NCI-H2227 treated with DMSO at 0.1 percent for 48 hours (cell line): ENCODE results near the gene RPS6KA1.
"Not testable (repeated sequence)": the region's sequence is repeated elsewhere in the genome, so short reads cannot be mapped to it uniquely, and the experiment has no call there.

ENCODE experiments used
- DNase-seq: peaks from one replicate; lab custom pipeline; 2025; lab: John Stamatoyannopoulos, UW

RPS6KA1 gene

DNA sequence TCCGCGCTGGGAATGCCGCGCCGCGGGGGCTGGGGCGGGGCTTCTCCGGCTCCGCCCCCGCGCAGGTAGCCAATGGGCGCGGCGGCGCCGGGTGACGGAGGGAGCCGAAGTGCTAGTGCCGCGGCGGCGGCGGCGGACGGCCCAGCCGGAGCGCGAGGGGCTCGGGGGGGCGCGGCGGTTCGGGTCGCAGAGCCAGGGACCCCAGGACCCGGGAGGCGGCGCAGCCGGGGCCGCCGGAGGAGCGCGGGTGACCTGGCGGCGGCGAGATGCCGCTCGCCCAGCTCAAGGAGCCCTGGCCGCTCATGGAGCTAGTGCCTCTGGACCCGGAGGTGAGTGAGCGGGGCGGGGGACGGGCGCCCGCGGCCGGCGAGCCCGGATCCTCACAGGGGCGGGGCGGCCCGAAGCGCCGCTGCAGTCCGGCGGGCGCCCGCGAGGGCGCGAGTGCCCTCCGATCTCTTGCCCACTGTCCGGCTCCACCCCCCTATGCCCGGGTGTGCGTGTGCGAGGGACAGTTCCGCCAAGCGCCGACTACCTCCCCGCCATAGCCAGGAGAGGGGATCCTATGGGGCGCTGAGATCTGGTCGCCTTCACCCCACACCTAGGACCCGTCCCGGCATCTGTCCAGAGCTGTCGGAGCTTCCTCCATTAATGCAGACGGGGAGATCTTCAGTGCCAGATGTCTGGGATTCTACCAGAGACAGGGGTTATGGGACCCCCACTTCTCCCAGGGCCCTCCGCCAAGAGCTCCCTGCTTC, at the start of gene RPS6KA1:
RPS6KA1 (plus strand) TSS at position 107 of the 755 bp plus-strand sequence; CDS start at position 267, 160 bp downstream.
- DNase-seq: peak; percentile 82

DNA sequence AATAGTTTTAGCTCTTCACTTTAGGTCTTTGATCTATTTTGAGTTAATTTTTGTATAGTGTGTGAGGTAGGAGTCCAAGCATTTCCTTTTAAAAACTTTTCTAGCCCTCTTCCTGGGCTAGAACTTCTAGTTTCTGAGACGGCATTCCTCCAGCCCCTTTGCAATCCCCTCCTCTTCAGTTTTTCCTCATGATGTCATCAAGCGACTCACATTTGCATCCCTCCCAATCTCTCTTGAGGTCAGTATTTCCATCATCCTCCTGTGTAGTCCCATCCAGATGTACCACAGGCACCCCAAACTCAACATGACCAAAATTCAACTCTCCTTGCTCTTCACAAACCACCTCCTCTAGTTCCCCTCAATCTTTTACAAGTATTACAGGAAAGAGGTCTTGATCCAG, 46.6 kb upstream of the RPS6KA1 start:
- DNase-seq: no peak

DNA sequence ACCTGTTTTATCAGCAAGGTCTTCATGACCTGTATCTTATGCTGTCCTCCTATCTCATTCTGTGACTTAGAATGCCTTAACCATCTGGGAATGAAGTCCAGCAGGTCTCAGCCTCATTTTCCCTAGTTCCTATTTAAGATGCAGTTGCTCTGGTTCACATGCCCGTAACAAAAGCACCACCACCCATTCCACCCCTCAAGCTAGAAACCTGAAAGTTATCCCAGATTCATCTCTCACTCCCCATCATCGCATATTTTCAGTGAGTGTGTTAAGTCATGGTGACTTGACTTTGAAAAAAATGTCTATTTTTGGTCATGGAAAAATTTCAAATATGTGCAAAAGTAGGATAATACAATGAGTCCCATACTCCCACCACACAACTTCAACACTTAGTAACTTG, 45.6 kb upstream of the RPS6KA1 start:
- no peak for DNase-seq

DNA sequence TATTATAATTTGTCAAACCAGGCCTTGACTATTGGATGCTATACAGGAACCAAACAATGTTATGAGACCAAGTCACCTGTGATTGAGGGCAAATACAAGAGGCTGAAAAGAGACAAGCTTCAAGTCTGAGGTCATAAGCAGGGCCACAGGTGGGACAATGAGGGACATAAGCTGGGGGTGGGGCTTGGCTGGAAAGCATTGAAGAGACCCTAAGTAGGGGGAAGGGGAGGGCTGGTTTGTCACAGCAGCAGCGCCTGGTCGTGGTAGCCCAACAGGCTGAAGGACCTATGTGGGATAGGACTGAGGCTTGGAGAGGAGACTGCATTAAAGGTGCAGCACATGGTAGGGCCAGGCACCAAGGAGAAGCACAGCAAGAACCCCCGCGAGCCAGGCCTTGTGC, 39.4 kb upstream of the RPS6KA1 start:
- no peak for DNase-seq

DNA sequence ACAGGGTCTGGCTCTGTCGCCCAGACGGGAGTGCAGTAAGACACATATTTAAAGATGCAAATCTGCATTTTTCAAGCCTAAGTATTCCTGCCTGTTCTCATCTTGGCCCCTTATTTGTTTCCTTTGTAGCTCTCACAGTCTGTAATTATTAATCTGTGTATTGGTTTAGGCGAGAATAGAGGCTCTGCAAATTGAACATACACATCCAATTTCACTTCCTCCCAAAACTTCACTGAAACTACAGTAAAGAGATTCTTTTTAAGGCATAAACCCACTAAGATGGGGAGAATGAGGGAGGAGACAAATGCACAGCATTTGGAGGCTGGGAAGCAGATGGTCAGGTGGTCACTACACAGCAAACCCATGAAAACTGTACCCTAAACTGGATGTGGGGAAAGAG, 36.3 kb upstream of the RPS6KA1 start:
- no peak for DNase-seq

DNA sequence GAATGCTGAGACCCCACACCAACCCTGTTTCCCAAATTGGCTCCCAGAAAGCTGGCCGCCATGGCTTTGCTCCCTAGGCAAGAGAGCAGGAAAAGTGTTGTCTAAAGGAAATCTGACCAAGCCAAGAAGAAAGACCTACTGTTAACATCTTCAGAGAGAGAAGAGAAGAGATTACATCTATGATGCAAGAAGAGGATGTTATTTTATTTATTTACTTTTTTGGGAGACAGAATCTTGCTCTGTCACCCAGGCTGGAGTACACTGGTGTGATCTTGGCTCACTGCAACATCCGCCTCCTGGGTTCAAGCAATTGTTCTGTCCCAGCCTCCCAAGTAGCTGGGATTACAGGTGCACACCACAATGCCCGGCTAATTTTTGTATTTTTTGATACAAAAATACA, 35.6 kb upstream of the RPS6KA1 start:
- no peak for DNase-seq

DNA sequence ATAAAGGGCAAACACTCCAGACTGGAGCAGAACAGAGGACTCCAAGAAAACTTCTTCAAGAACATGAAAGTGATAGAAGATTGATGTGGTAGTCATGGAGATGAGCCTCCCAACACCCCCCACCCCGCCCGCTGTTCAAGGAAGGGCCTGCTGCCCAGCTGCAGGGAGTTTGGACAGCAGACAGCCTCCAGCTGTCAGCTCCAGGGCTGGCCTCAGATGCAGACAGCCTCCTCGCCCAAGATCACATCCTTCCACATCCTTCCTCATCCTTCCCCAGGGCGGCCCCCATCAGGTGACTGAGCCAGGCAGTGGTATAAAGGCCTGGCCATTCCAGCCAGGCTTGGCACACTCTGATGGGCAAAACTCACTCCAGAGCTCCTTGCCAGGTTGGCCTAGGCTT, 32.7 kb upstream of the RPS6KA1 start:
- DNase-seq: no peak

DNA sequence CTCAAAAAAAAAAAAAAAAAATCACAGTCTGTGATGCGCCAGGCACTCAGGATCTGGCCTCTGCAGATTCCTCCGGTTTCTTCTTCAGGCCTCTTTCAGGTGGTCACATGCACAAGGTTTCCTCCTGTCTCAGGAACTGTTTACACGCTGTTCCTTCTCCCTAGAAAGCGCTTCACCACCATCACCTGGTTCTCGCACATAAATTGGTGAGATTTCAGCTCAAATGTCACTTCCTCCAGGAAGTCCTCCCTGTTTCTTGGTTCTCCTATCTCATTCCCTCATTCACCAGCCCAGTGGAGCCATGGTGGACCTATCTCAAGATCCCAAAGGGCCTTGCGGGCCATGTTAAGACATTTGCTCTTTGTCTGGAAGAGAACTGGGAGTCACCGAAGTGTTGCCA, 30.7 kb upstream of the RPS6KA1 start:
- DNase-seq: no peak

DNA sequence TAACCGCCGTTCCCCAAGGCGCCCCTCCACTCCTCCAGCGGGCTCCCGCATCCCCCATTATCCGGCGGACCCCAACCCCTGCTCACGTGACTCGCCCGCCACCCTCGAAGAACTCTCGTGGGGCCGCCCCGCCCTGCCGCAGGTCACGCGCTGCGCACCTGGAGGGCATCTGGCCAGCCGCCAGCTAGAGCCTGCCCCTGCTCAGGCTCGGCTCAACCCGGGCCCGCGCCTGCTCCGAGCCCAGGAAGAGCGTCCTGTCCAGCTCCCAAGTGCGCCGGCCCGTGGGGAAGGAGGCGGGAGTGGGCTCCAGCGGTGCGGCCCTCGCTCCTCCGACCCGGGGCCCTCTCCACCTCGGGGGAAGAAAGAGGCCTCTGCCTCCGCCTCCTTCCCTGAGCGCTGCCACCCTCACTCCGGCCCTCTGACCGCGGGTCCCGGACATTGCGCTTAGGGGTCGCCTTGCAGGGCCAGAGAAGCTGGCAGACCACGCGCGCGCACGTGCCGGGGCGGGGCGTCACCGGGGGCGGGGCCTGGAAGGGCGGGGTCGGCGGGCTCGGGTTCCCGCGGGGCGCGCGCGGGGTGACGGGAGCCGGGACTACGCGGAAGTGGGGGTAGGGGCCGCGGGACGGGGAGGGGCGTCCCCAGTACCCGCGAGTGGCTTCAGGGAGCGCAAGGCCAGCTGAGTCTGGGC, 28.9 kb upstream of the RPS6KA1 start:
- peak; percentile 74 for DNase-seq

DNA sequence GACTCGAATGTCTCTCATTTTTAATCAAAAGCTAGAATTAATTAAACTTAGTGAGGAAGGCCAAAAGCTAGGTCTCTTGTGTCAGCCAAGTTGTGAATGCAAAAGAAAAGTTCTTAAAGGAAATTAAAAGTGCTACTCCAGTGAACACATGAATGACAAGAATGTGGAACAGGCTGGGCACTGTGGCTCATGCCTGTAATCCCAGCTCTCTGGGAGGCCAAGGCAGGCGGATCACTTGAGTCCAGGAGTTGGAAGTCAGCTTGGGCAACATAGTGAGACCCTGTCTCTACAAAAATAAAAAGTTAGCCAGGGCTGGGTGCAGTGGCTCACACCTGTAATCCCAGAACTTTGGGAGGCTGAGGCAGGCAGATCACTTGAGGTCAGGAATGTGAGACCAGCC, 18.9 kb upstream of the RPS6KA1 start:
- DNase-seq: not testable (repeated sequence)

DNA sequence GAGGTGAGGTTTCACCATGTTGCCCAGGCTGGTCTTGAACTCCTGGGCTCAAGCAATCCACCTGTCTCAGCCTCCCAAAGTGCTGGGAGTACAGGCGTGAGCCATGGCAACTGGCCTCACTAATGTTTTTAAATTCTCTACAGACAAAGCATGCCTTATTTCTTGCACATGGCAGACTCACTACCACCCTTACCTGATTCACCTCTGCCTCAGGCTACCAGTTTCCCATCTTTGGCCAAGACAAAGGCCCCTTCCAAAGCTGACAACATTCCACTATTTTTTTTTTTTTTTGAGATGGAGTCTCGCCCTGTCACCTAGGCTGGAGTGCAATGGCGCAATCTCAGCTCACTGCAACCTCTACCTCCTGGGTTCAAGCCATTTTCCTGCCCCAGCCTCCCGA, 13.7 kb upstream of the RPS6KA1 start:
- not testable (repeated sequence) for DNase-seq

DNA sequence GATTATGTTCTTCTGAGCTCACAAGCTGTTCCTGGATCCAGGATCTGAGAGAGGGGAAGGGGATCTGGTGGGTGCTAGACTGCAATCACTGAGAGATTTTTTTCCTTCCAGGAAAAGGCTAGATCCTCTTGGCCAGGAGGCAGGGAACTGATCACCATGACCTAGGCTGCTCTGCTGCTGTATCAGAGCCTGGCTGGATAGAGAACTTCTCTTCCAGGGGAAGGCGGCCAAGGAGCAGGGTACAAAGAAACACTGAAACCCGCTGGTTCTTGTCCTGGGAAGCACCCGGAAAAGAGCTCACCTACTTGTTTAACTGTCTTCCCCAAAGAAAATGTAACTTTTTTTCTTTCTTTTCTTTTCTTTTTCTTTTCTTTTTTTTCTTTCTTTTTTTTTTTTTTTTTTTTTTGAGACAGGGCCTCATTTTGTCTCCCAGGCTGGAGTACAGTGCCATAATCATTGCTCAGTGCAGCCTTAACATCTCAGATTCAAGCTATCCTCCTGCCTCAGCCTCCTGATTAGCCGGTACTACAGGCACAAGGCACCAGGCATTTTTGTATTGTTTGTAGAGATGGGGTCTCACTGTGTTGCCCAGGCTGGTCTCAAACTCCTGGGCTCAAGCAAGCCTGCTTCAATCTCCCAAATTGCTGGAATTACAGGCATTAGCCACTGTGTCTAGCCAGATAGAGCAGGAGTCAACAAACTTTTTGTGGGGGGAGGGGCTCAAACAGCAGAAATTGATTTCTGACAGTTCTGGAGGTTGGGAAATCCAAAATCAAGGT, 12.4 kb upstream of the RPS6KA1 start:
- DNase-seq: no peak

DNA sequence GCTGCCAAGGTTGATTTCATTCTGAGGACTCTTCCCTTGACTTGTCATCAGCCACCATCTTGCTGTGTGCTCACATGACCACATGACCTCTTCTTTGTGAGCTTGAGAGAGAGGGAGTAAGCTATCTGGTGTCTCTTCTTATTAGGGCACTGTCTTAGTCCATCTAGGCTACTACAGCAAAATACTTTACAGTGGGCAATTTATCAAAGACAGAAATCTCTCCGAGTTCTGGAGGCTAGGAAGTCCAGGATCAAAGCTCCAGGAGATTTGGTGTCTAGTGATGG, 11.9 kb upstream of the RPS6KA1 start:
- no peak for DNase-seq

DNA sequence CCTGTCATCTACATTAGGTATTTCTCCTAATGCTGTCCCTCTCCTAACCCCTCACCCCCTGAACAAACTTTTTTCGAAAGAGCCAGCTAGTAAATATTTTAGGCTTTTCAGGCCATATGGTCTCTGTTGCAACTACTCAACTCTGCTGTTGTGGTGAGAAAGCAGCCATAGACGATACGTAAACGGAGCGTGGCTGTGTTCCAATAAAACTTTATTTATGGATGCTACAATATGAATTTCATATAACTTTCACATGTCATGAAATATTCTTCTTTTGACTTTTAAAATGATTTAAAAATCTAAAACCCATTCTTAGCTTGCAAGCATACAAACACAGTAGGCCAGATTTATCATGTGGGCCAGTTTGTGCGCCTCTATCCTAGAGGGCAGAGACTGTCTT, 11.2 kb upstream of the RPS6KA1 start:
- DNase-seq: no peak

DNA sequence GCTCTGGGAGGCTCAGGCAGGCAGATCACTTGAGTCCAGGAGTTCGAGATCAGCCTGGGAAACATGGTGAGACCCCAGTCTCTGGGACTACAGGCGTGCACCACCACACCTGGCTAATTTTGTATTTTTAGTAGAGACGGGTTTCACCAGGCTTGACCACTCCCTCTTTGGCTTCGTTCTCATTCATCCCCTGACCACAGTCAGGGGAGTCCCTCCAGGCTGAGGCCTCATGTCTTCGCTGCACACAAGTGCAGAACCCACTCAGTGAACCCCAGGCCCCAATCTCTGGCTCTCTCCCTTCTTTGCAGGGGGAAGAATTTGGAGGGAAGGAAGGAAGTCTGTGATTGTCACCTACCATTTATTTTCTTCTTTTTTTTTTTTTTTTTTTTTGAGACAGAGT, 9.2 kb upstream of the RPS6KA1 start:
- DNase-seq: no peak

DNA sequence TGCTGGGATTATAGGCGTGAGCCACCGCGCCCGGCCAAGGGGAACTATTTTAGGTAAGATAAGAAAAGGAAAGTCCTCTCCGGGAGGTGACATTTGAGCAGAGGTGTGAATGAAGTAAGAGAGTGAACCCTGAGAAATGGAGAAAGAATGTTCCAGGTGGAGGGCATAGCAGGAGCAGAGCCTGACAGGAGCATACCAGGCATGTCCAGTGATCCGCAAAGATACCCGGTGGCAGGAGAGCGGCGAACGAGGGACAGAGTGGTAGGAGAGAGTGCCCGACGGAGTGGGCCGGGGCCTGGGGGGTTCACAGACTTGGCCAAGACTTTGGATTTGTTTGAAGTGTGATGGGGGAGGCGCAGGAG, 7.9 kb upstream of the RPS6KA1 start:
- no peak for DNase-seq

DNA sequence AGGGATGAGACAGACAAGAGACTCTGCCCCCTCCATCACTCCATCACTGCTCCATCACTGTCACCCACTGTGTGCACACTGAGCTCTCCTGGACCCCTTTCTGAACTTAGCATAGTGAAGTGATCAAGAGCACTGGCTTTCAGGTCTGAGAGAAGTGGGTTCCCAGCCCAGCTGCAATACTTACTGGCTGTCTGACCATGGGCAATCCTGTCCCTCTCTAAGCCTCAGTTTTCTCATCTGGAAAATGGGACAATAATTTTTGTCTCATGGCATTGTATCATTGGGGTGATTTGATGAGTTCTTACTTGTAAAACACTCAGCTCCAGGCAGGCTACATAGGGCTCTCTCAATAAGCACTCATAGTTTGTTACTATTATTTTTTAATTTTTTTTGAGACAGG, 7.5 kb upstream of the RPS6KA1 start:
- no peak for DNase-seq

DNA sequence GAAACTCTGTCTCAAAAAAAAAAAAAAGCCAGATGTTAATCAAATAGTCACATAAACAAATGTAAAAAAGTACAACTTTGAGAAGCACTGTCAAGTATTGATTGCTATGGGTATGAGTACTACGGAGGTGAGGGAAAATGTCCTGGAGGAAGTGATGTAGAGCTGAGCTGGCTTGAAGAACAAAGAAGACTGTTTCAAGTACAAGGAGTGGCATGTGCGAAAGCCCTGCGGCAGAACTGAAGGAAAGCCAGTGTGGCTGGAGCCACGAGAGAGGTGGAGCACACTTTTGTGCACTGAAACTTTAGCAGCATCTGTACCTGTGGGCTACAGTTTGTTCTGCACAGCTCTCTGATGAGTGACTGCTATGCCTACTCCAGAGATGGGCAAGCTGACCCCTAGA, 5.4 kb upstream of the RPS6KA1 start:
- no peak for DNase-seq

DNA sequence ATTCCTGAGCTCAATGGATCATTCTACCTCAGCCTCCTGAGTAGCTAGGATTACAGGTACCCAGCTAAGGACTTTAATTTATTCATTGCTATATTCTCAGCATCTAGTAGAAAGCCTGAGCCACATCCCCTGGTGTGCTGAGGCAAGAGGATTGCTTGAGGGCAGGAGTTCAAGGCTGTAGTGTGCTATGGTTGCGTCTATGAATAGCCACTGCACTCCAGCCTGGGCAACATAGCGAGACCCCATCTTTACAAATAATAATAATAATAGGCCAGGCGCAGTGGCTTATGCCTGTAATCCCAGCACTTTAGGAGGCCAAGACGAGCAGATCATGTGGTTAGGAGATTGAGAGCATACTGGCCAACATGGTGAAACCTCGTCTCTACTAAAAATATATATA, 3.3 kb upstream of the RPS6KA1 start:
- no peak for DNase-seq

DNA sequence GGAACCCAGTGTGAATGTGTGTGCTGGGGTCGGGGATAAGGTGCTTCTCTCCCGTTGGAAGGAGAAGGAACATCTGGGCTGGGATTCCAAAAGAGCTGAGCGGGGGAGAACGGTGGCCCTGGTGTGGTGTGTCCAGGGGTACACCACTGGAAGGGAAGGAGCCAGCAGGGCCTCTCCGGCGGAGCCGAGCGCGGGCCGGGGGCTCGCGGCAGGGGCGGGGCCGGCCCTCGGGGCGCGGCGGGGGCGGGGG, 231 bp upstream of the RPS6KA1 start:
- no peak for DNase-seq

DNA sequence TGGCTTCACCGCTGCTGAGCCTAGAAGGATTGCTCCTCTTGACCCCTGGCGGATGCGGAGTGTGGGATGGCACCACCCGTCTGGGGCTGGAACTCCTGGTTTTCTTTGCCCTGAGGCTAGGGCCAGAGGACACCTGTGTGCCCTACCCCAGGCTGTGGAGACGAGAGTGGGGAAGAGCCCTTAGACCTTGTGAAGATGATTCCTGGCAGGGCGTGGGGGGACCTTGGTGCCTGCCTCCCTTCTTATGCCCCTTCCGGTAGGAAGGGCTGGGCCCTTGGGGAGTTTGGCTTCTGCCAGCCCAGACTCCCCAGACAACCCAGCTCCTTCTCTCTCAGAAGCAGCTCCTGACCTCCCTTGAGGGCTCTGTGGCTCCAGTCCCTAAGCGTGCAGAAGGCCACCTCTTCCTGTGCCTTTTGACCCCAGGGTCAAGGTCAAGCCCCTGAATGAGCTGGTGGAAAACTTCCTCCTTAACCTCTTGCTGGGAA, 891 bp downstream of the RPS6KA1 start:
- no peak for DNase-seq

DNA sequence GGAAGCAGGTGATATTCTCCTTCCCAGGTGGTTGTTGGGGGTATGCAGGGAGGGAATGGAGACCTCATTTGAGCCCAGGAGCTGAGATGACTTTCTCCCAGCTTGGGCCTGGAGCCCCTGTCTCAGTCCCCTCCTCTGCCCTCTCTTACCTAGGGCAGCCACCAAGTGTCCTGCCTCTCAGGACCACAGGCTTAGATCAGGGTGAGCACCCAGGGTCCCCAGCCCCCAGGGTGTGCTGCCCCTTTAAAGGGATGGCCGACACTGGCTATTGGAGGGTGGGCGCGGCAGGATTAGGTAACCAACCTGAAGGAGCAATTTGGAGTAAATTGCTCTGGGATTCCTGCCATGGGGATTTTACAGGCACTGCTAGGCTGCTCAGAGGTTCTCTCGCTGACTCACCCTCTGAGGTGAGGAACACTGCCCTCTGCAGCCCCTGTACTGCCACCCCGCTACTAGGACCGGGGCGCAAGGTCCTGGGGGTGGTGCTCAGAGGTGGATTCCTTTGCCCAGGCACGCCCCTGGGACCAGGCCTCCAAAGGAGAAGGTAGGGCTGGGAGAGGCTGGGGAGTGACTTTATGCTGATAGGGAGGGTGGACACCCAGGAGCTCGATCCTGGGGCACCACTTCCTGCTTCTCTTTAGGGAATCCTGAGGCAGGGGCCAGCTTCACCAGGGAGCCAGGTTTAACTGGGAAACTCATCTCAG, 1.5 kb downstream of the RPS6KA1 start:
- DNase-seq: peak; percentile 41

DNA sequence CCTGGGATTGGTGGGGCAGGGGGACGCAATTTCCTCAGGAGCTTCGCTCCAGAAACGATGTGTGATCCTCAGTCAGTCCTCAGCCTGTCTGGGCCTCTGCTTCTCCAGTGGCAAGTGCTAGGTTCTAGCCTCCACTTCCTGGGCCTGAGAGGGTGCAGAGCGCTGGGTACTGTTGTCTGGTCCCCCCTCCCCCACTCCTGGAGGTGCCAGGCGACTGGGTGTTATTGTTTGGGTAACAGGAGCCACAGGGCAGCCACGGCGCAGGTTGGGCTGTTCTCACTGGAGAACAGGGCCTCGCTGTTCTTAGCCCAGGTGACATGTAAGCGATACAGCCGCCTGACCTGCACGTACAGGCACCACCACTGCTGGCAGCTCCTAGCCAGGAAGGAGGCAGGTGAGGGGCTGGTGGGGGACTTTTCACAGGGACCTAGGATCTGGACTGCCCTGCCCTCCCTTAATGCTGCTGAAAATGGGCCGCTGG, 2.1 kb downstream of the RPS6KA1 start:
- DNase-seq: no peak
